ENCODE data around the gene KRT78.

DNA sequence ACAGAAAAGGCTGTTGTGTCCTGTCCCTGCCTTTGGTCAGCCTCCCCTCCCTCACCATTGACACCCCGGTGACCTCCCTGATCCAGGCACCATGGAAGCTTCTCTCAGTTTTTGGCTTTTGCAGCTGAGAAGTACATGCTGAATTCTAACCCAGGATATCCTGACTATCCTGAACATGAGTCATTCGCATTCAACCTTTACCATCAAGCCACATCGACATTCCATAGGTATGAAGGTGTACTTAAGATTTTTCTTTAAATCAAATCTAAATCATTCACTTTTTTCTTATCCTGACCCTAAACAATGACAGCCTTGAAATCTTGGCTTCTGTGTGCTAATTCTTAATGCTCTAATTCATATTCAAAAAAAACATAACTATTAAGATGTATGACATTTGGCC is 8.7 kb upstream of the KRT78 start:
- TF ChIP-seq EP300 (IDR thresholded peaks at IDR 0.05): no peak
- TF ChIP-seq POLR2A (IDR thresholded peaks at IDR 0.05): no peak
